ENCODE results near the gene G6PC1.

Gene G6PC1

DNA sequence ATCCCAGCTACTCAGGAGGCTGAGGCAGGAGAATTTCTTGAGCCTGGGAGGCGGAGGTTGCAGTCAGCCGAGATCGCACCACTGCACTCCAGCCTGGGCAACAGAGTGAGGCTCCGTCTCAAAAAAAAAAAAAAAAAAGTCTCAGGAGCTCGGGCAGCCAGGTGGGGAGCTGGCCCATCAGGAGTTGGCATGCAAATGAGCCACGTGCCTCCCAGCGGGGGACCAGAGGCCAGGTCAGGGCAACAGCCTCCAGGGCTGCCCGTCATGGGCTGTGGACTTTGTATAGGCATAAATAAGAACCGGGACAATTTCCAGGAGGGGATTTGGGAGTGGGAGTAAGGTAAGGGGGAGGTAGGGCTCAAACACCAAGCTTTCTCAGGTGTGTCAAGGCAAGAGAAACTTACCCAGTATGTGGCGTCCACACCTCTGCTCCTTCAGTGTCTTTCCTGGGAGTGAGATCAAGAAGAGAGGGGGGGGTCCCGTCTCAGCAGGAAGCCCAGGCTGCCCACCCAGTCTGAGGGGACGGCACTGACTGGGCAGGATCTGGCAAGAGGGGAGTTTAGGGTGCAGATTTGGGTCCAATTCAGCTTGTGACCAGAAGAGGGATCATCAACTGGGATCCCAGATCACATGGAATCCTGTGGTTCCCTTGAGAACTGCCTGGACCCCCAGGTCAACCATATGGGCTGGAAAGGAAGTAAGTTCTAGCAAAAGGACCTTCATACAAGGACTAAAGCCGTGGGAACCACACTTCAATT lies 22.3 kb upstream of the G6PC1 start:
- Histone ChIP-seq H4K20me1 (ENCODE audit: insufficient read depth, low read length) (no peaks in the 10 kb centered on the region), H3K27me3 (ENCODE audit: insufficient read depth, low read length, poor library complexity) (peaks cover 16% of the 10 kb centered on the region), H3K4me2 (ENCODE audit: insufficient read depth, low read length) (no peak overlapping the region), H2AFZ (ENCODE audit: low read depth, low read length) (no peak overlapping the region), H3K79me2 (ENCODE audit: insufficient read depth, low read length) (no peaks in the 10 kb centered on the region), H3K36me3 (ENCODE audit: insufficient read depth, low read length) (no peaks in the 10 kb centered on the region), H3K9me3 (ENCODE audit: insufficient read depth, low read length, severe bottlenecking) (no peaks in the 10 kb centered on the region), H3K4me1 (ENCODE audit: insufficient read depth, low read length) (no peaks in the 10 kb centered on the region), H3K27ac (ENCODE audit: low read length) (no peak overlapping the region), H3K9ac (ENCODE audit: low read depth, low read length) (no peak overlapping the region), H3K4me3 (ENCODE audit: low read depth in 1 of 2, low read length in 2 of 2) (no peak overlapping the region)
- no peak for DNase-seq
- TF ChIP-seq EZH2 (IDR thresholded peaks at IDR 0.05; ENCODE audit: borderline replicate concordance, low read depth, low read length, severe bottlenecking) (no peak), CTCF (IDR thresholded peaks at IDR 0.05; ENCODE audit: borderline replicate concordance, extremely low read depth, low read length, poor library complexity, severe bottlenecking) (no peak)
- no peak for ATAC-seq (ENCODE audit: insufficient read depth, low read depth)

GRCh38 chr17:42878924-42879595 lies 21.5 kb upstream of the G6PC1 start:
- H3K27me3 ChIP-seq (ENCODE audit: insufficient read depth, low read length, poor library complexity) = peaks cover 19% of the 10 kb centered on the region

GRCh38 chr17:42879596-42879985 lies 21.0 kb upstream of the G6PC1 start:
- Histone ChIP-seq H3K4me1 (ENCODE audit: insufficient read depth, low read length) (no peaks in the 10 kb centered on the region), H3K27ac (ENCODE audit: low read length) (no peak overlapping the region), H4K20me1 (ENCODE audit: insufficient read depth, low read length) (no peaks in the 10 kb centered on the region), H3K9ac (ENCODE audit: low read depth, low read length) (no peak overlapping the region), H3K27me3 (ENCODE audit: insufficient read depth, low read length, poor library complexity) (peaks cover 19% of the 10 kb centered on the region), H3K4me2 (ENCODE audit: insufficient read depth, low read length) (no peak overlapping the region), H3K9me3 (ENCODE audit: insufficient read depth, low read length, severe bottlenecking) (no peaks in the 10 kb centered on the region), H3K36me3 (ENCODE audit: insufficient read depth, low read length) (no peaks in the 10 kb centered on the region), H3K4me3 (ENCODE audit: low read depth in 1 of 2, low read length in 2 of 2) (no peak overlapping the region), H3K79me2 (ENCODE audit: insufficient read depth, low read length) (no peaks in the 10 kb centered on the region), H2AFZ (ENCODE audit: low read depth, low read length) (no peak overlapping the region)
- DNase-seq (no peak), ATAC-seq (ENCODE audit: insufficient read depth, low read depth) (no peak)
- TF ChIP-seq EZH2 (IDR thresholded peaks at IDR 0.05; ENCODE audit: borderline replicate concordance, low read depth, low read length, severe bottlenecking) (no peak), CTCF (IDR thresholded peaks at IDR 0.05; ENCODE audit: borderline replicate concordance, extremely low read depth, low read length, poor library complexity, severe bottlenecking) (no peak)

More at GRCh38 chr17:42878924-42879595, 21.5 kb upstream of the G6PC1 start:
- Histone ChIP-seq H2AFZ (ENCODE audit: low read depth, low read length) (no peak overlapping the region), H4K20me1 (ENCODE audit: insufficient read depth, low read length) (no peaks in the 10 kb centered on the region), H3K79me2 (ENCODE audit: insufficient read depth, low read length) (no peaks in the 10 kb centered on the region), H3K9ac (ENCODE audit: low read depth, low read length) (no peak overlapping the region), H3K4me1 (ENCODE audit: insufficient read depth, low read length) (no peaks in the 10 kb centered on the region), H3K4me2 (ENCODE audit: insufficient read depth, low read length) (no peak overlapping the region), H3K36me3 (ENCODE audit: insufficient read depth, low read length) (no peaks in the 10 kb centered on the region), H3K27ac (ENCODE audit: low read length) (no peak overlapping the region), H3K9me3 (ENCODE audit: insufficient read depth, low read length, severe bottlenecking) (no peaks in the 10 kb centered on the region), H3K4me3 (ENCODE audit: low read depth in 1 of 2, low read length in 2 of 2) (no peak overlapping the region)
- no peak for TF ChIP-seq EZH2 (IDR thresholded peaks at IDR 0.05; ENCODE audit: borderline replicate concordance, low read depth, low read length, severe bottlenecking)
- no peak for TF ChIP-seq CTCF (IDR thresholded peaks at IDR 0.05; ENCODE audit: borderline replicate concordance, extremely low read depth, low read length, poor library complexity, severe bottlenecking)
- DNase-seq (no peak), ATAC-seq (ENCODE audit: insufficient read depth, low read depth) (no peak)

Measured in DND-41 (cell line).